ENCODE data around the gene UBA5.

The UBA5 gene

DNA sequence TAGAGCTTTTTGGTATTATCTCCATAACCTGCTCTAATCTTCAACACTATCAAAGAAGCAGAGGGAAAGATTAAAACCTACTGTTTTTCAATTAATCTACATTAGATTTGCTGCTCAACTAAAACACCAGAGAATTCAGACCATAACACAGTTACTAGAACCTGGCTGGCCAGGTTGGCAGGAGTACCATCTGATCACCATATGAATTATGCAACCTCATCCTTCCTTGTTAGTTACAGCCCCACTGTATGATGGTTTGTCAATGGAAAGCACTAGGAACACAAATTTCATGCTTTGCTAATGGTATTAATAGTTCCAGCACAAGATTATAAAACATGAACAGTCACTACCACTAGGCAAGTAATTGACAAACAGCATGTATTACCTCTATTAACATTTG is 56.2 kb downstream of the UBA5 start (continued):
- no peak for TF ChIP-seq ZNF391 (tag by site-specific recombination; IDR thresholded peaks at IDR 0.05; ENCODE audit: borderline replicate concordance, low read depth)

DNA sequence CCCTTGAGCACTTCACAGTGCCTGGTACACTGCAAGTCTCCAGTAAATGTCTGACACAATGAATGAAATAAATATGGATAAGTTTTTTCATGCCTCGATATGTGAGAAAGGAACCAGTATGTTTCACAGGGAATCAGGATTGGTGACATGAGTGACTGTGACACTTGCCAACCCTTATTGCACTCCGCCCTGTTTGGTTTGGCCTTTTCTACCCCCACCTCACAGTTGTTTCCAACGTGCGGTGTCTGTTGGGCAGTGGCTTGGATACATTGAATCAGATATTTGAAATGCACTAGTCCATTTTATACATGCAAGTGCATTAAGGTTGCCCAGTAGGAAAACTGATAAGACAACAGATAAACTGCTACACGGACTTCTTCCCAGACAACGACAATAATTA is 60.1 kb downstream of the UBA5 start:
- ChIA-PET POLR2A (no interaction called here), CTCF (no interaction called here)
- Histone ChIP-seq H3K9me3 (ENCODE audit: control insufficient read depth, insufficient read depth, low read depth, low read length) (no peaks in the 10 kb centered on the region), H3K4me3 (ENCODE audit: low read depth, low read length) (no peak overlapping the region), H3K27ac (ENCODE audit: extremely low read depth, low read depth, low read length) (no peak overlapping the region), H3K4me1 (ENCODE audit: control insufficient read depth, insufficient read depth, low read length) (peaks cover 3% of the 10 kb centered on the region; the same call in 1 of the 2 replicates), H3K36me3 (ENCODE audit: control insufficient read depth in 2 of 2, insufficient read depth in 1 of 2, low read length in 2 of 2) (peaks cover 0 to 36% of the 10 kb centered on the region in 2 experiments)
- no peak for TF ChIP-seq SP3 (tag by site-specific recombination; IDR thresholded peaks at IDR 0.05)
- TF ChIP-seq ZNF416 (tag by site-specific recombination; IDR thresholded peaks at IDR 0.05), result no peak
- TF ChIP-seq KLF7 (tag by site-specific recombination; IDR thresholded peaks at IDR 0.05; ENCODE audit: borderline replicate concordance), result no peak
- no peak for TF ChIP-seq GFI1B (tag by site-specific recombination; IDR thresholded peaks at IDR 0.05)
- TF ChIP-seq WT1 (tag by site-specific recombination; IDR thresholded peaks at IDR 0.05), result no peak

DNA sequence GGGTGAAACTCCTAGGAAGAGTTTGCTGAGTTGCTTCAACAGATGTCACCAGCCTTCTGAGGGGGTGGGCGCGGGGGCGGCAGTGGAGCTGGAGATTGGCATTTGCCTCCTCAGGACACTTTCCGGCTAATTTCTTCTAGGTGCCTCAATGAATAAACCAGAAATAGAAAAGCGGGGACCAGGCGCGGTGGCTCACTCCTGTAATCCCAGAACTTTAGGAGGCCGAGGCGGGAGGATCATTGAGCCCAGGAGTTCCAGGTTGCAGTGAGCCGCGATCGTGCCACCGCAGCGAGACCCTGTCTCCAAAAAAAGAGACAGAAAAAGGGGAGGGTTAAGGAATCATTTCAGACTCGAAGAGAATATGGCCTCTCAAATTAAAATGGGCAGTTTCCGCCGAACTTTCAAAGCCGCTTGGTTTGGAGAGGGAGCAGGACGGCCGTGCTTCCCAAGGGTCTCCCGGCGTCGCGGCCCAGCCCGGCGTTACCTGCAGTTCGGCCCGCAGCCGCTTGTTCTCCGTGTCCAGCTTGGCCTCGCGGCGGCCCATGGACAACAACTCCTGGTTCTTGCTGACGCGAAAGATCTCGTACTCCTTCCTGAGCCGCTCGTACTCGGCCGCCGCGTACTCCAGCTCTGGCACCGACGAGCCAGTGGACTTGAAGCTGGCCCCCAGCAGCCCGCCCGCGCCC is 61.5 kb downstream of the UBA5 start:
- Histone ChIP-seq H3K9me3 (ENCODE audit: control insufficient read depth, insufficient read depth, low read depth, low read length) (no peaks in the 10 kb centered on the region), H3K4me1 (ENCODE audit: control insufficient read depth, insufficient read depth, low read length) (peaks cover 3% of the 10 kb centered on the region; the same call in 1 of the 2 replicates), H3K36me3 (ENCODE audit: control insufficient read depth in 2 of 2, insufficient read depth in 1 of 2, low read length in 2 of 2) (peaks cover 0 to 23% of the 10 kb centered on the region in 2 experiments), H3K4me3 (ENCODE audit: low read depth, low read length) (peak overlapping the region; percentile 94), H3K27ac (ENCODE audit: extremely low read depth, low read depth, low read length) (peak overlapping the region; percentile 68)
- CTCF ChIA-PET, result no interaction called here
- TF ChIP-seq ZNF121 (tag by site-specific recombination; IDR thresholded peaks at IDR 0.05) (peak; percentile 79; the same call in 1 of the 2 replicates), EGR2 (tag by site-specific recombination; IDR thresholded peaks at IDR 0.05; ENCODE audit: low read depth) (peak; percentile 45; the same call in 1 of the 2 replicates), ZNF335 (tag by site-specific recombination; conservative IDR thresholded peaks at IDR 0.05) (peak; percentile 55), GLIS2 (tag by site-specific recombination; IDR thresholded peaks at IDR 0.05) (peak; percentile 36; the same call in 1 of the 2 replicates), ZNF560 (tag by site-specific recombination; IDR thresholded peaks at IDR 0.05; ENCODE audit: borderline replicate concordance) (no peak), ZFHX2 (tag by site-specific recombination; conservative IDR thresholded peaks at IDR 0.05) (peak; percentile 25; the same call in 1 of the 2 replicates), ZXDB (tag by site-specific recombination; IDR thresholded peaks at IDR 0.05) (peak; percentile 50; the same call in 1 of the 2 replicates)
- TF ChIP-seq, protein P1, sequence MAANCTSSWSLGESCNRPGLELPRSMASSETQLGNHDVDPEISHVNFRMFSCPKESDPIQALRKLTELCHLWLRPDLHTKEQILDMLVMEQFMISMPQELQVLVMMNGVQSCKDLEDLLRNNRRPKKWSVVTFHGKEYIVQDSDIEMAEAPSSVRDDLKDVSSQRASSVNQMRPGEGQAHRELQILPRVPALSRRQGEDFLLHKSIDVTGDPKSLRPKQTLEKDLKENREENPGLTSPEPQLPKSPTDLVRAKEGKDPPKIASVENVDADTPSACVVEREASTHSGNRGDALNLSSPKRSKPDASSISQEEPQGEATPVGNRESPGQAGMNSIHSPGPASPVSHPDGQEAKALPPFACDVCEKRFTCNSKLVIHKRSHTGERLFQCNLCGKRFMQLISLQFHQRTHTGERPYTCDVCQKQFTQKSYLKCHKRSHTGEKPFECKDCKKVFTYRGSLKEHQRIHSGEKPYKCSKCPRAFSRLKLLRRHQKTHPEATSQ (tag by site-specific recombination; IDR thresholded peaks at IDR 0.05), result no peak
- TF ChIP-seq, protein P2, sequence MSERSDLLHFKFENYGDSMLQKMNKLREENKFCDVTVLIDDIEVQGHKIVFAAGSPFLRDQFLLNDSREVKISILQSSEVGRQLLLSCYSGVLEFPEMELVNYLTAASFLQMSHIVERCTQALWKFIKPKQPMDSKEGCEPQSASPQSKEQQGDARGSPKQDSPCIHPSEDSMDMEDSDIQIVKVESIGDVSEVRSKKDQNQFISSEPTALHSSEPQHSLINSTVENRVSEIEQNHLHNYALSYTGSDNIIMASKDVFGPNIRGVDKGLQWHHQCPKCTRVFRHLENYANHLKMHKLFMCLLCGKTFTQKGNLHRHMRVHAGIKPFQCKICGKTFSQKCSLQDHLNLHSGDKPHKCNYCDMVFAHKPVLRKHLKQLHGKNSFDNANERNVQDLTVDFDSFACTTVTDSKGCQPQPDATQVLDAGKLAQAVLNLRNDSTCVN (tag by site-specific recombination; optimal IDR thresholded peaks at IDR 0.05), result peak; percentile 47
- TF ChIP-seq, protein P3, sequence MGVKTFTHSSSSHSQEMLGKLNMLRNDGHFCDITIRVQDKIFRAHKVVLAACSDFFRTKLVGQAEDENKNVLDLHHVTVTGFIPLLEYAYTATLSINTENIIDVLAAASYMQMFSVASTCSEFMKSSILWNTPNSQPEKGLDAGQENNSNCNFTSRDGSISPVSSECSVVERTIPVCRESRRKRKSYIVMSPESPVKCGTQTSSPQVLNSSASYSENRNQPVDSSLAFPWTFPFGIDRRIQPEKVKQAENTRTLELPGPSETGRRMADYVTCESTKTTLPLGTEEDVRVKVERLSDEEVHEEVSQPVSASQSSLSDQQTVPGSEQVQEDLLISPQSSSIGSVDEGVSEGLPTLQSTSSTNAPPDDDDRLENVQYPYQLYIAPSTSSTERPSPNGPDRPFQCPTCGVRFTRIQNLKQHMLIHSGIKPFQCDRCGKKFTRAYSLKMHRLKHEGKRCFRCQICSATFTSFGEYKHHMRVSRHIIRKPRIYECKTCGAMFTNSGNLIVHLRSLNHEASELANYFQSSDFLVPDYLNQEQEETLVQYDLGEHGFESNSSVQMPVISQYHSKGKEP (tag by site-specific recombination; IDR thresholded peaks at IDR 0.05), result 0 out of 2 replicates have a peak, but pooled peaks have one; percentile 14
- POLR2A ChIA-PET, result no interaction called here

Data from HEK293 (cell line).